Daoy (cell line): ENCODE measurements around the gene RCE1. TPM values are rescaled to one million over a fixed set of nuclear protein-coding genes. Genes with fewer than 3 reads are reported as not detected.
A peak's percentile ranks its signal among the peaks of the same experiment; 100 is the strongest.

Source experiments
- DNase-seq: peaks from one replicate; pipeline ENCODE4 v3.0.0-alpha.2; 2015; ENCODE audit warnings: low read depth
- total RNA-seq: library from RNA; depleted of rRNA; stranded (reverse); fragments of >200 nt; shearing (Covaris generic); gene quantifications from 2 replicates; pipeline ENCODE4 v1.2.3, GENCODE V29; 2014

Gene RCE1
- total RNA-seq, 1 experiment from 2014 or later = 21.3 TPM

GRCh38 chr11:66856496-66857233 lies 13.4 kb downstream of the RCE1 start, which contains the start of gene LRFN4:
LRFN4 (plus strand) TSS chr11:66857064; CDS start chr11:66857745, 681 bp downstream.
- peak; percentile 72 for DNase-seq

- DNase-seq = peak; percentile 46
Measured at GRCh38 chr11:66857234-66857926, 14.1 kb downstream of the RCE1 start.

- no peak for DNase-seq
Measured at GRCh38 chr11:66857927-66858185, 14.6 kb downstream of the RCE1 start.

- DNase-seq = no peak
Measured at GRCh38 chr11:66858186-66858938, 15.1 kb downstream of the RCE1 start.

- DNase-seq = no peak
Measured at GRCh38 chr11:66858939-66859685, 15.9 kb downstream of the RCE1 start.

- no peak for DNase-seq
Measured at GRCh38 chr11:66859686-66860448, 16.6 kb downstream of the RCE1 start.

GRCh38 chr11:66860449-66860831 lies 17.2 kb downstream of the RCE1 start:
- DNase-seq = no peak

GRCh38 chr11:66861038-66861773 lies 18.0 kb downstream of the RCE1 start:
- DNase-seq = no peak

GRCh38 chr11:66861774-66862558 lies 18.7 kb downstream of the RCE1 start:
- DNase-seq = no peak

GRCh38 chr11:66862559-66863037 lies 19.4 kb downstream of the RCE1 start:
- DNase-seq = no peak

- DNase-seq = no peak
Measured at GRCh38 chr11:66863428-66864125, 20.3 kb downstream of the RCE1 start.

GRCh38 chr11:66864172-66864901 lies 21.1 kb downstream of the RCE1 start:
- no peak for DNase-seq

- DNase-seq = no peak
Measured at GRCh38 chr11:66864924-66865697, 21.9 kb downstream of the RCE1 start.

- DNase-seq = no peak
Measured at GRCh38 chr11:66866007-66866406, 22.8 kb downstream of the RCE1 start.

- DNase-seq = no peak
Measured at GRCh38 chr11:66866511-66866986, 23.3 kb downstream of the RCE1 start.

GRCh38 chr11:66867425-66868040 lies 24.3 kb downstream of the RCE1 start:
- DNase-seq = no peak
